Type B pancreatic cell (in vitro differentiated cells): ENCODE results near the gene SEMA3E. TPM values are rescaled to one million over a fixed set of nuclear protein-coding genes. Genes with fewer than 3 reads are reported as not detected.

ENCODE experiments used
- DNase-seq: peaks from one replicate; pipeline ENCODE4 v3.0.0; 2021; ENCODE audit warnings: mixed read lengths; ENCODE audit not compliant: unreplicated experiment; ENCODE audit errors: extremely low spot score
- H3K27ac Mint-ChIP-seq: 2 replicates; pipeline ENCODE4 v1.8.0; 2021; ENCODE audit warnings: mild to moderate bottlenecking, mixed read lengths
- H3K27me3 Mint-ChIP-seq: 2 replicates; pipeline ENCODE4 v1.8.0; 2021; ENCODE audit warnings: mixed read lengths
- H3K36me3 Mint-ChIP-seq: 2 replicates; pipeline ENCODE4 v1.8.0; 2021; ENCODE audit warnings: mixed read lengths
- H3K4me1 Mint-ChIP-seq: one replicate; pipeline ENCODE4 v1.8.0; 2021; ENCODE audit warnings: mixed read lengths; ENCODE audit not compliant: unreplicated experiment
- H3K4me3 Mint-ChIP-seq: 2 replicates; pipeline ENCODE4 v1.8.0; 2021; ENCODE audit warnings: mild to moderate bottlenecking, mixed read lengths
- H3K9me3 Mint-ChIP-seq: 2 replicates; pipeline ENCODE4 v1.8.0; 2021; ENCODE audit warnings: mixed read lengths
- total RNA-seq: library from RNA; stranded (reverse); gene quantifications from 2 replicates; pipeline ENCODE4 v1.2.1, GENCODE V29; 2021; ENCODE audit warnings: low replicate concordance
- TF ChIP-seq, protein P1 (sequence below): fragments of 200-600 bp; sonication (generic); conservative IDR thresholded peaks from 2 replicates; pipeline ENCODE4 v1.5.0; 2021; ENCODE audit warnings: antibody characterized with exemption, mild to moderate bottlenecking

SEMA3E gene
- total RNA-seq, 1 donor from 2014 or later = 27.7 TPM

DNA sequence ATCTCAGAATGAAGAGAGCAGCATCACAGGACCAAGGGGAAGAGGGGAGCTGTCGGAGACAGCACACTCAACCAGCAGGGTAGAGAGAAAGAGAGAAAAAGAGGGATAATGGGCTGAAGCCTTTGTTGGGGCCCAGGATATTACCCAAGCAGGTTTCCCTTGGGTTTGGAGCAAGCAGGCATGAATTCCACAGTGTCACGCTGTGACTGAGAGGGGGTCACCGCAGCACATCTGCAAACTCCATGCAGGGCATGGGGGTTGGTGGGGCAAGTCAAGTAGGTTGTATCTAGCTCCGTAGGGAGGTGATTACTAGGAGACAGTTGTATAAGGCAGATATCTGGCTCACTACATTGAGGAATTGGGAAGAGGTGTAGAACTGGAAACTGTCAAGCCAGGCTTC, 42.2 kb upstream of the SEMA3E start:
- Mint-ChIP-seq H3K27me3 (no peaks in the 10 kb centered on the region), H3K4me3 (no peak overlapping the region), H3K27ac (no peak overlapping the region), H3K9me3 (peaks cover 11% of the 10 kb centered on the region), H3K36me3 (no peaks in the 10 kb centered on the region), H3K4me1 (peaks cover 5% of the 10 kb centered on the region)
- TF ChIP-seq, protein P1, sequence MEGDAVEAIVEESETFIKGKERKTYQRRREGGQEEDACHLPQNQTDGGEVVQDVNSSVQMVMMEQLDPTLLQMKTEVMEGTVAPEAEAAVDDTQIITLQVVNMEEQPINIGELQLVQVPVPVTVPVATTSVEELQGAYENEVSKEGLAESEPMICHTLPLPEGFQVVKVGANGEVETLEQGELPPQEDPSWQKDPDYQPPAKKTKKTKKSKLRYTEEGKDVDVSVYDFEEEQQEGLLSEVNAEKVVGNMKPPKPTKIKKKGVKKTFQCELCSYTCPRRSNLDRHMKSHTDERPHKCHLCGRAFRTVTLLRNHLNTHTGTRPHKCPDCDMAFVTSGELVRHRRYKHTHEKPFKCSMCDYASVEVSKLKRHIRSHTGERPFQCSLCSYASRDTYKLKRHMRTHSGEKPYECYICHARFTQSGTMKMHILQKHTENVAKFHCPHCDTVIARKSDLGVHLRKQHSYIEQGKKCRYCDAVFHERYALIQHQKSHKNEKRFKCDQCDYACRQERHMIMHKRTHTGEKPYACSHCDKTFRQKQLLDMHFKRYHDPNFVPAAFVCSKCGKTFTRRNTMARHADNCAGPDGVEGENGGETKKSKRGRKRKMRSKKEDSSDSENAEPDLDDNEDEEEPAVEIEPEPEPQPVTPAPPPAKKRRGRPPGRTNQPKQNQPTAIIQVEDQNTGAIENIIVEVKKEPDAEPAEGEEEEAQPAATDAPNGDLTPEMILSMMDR = no peak
- DNase-seq = no peak

- Mint-ChIP-seq H3K27ac (no peak overlapping the region), H3K4me1 (peaks cover 10% of the 10 kb centered on the region), H3K36me3 (peaks cover 5% of the 10 kb centered on the region), H3K27me3 (no peaks in the 10 kb centered on the region), H3K4me3 (no peak overlapping the region), H3K9me3 (peaks cover 16% of the 10 kb centered on the region)
- TF ChIP-seq, protein P1 = no peak
- no peak for DNase-seq
Measured at GRCh38 chr7:83689855-83690254, 40.9 kb upstream of the SEMA3E start.

GRCh38 chr7:83686416-83686815, 37.5 kb upstream of the SEMA3E start:
- no peaks in the 10 kb centered on the region for H3K27me3 Mint-ChIP-seq
- TF ChIP-seq, protein P1 = no peak
- peaks cover 23% of the 10 kb centered on the region for H3K9me3 Mint-ChIP-seq
- DNase-seq = no peak
- no peak overlapping the region for H3K4me3 Mint-ChIP-seq
- H3K36me3 Mint-ChIP-seq = peaks cover 6% of the 10 kb centered on the region
- H3K4me1 Mint-ChIP-seq = peaks cover 19% of the 10 kb centered on the region
- H3K27ac Mint-ChIP-seq = no peak overlapping the region

- Mint-ChIP-seq H3K4me1 (peaks cover 17% of the 10 kb centered on the region), H3K27me3 (no peaks in the 10 kb centered on the region)
Measured at GRCh38 chr7:83684928-83685327, 36.0 kb upstream of the SEMA3E start.

DNA sequence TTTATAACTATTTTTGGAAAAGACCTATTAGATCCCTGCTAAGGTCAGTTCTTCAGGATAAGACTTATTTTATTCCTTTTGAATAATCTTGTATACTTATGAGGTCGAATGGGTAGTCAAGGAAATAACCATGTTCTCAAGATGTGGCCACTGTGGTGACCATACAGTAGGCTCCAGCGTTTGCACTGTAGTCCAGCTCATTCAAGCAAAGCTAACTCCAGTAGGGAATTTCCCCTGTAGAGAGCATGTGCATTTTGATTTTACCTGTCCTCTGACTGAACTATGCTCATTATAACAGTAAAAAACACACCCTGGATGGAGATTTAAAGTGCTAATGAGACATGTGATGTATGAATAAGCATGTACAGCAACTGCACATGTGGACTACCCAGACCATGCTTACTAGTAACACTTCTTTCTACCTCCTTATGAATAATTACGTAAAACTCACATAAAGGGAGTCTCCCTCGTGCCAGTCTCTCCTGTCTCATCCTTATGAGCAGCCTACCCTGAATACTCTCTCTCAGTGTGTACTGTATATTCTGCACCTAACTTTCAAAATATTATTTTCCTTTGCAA, 32.4 kb upstream of the SEMA3E start:
- H3K27ac Mint-ChIP-seq = no peak overlapping the region
- H3K9me3 Mint-ChIP-seq = peaks cover 18% of the 10 kb centered on the region
- H3K4me1 Mint-ChIP-seq = peaks cover 34% of the 10 kb centered on the region
- H3K27me3 Mint-ChIP-seq = no peaks in the 10 kb centered on the region
- H3K36me3 Mint-ChIP-seq = peaks cover 6% of the 10 kb centered on the region
- TF ChIP-seq, protein P1 = no peak
- no peak overlapping the region for H3K4me3 Mint-ChIP-seq
- DNase-seq = no peak

More at GRCh38 chr7:83684928-83685327, 36.0 kb upstream of the SEMA3E start:
- H3K36me3 Mint-ChIP-seq = peaks cover 6% of the 10 kb centered on the region
- H3K9me3 Mint-ChIP-seq = peaks cover 18% of the 10 kb centered on the region
- H3K27ac Mint-ChIP-seq = peak overlapping the region; percentile 99
- DNase-seq = no peak
- peak overlapping the region; percentile 81 for H3K4me3 Mint-ChIP-seq
- TF ChIP-seq, protein P1 = no peak
